ENCODE results near the gene ARGLU1.

GRCh38 chr13:106593132-106593531 lies 25.2 kb upstream of the ARGLU1 start:
- TF ChIP-seq, protein P1, sequence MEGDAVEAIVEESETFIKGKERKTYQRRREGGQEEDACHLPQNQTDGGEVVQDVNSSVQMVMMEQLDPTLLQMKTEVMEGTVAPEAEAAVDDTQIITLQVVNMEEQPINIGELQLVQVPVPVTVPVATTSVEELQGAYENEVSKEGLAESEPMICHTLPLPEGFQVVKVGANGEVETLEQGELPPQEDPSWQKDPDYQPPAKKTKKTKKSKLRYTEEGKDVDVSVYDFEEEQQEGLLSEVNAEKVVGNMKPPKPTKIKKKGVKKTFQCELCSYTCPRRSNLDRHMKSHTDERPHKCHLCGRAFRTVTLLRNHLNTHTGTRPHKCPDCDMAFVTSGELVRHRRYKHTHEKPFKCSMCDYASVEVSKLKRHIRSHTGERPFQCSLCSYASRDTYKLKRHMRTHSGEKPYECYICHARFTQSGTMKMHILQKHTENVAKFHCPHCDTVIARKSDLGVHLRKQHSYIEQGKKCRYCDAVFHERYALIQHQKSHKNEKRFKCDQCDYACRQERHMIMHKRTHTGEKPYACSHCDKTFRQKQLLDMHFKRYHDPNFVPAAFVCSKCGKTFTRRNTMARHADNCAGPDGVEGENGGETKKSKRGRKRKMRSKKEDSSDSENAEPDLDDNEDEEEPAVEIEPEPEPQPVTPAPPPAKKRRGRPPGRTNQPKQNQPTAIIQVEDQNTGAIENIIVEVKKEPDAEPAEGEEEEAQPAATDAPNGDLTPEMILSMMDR (IDR thresholded peaks at IDR 0.05): no peak
- TF ChIP-seq POLR2A (IDR thresholded peaks at IDR 0.05): no peak
